ENCODE results near the gene CTNND2.
"Not testable (repeated sequence)": the region's sequence is repeated elsewhere in the genome, so short reads cannot be mapped to it uniquely, and the experiment has no call there.

The CTNND2 gene

DNA sequence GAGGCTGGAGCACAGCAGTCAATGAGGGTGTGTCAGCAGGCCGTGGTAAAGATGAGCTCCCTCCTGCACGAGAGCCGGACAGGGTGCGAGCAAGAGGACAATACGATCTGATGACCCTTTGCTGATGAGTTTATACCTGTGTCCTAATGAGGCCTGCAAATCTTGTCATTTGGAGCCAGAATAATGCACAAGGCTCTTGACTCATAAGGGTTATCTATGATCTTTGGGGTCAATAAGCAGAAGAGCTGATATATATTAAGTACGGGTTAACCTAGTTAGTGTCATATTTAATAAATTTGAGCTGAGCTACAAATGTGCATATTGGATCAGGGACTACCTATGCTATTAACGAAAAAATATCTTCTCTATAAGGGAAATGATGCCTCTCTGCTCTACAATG is 46.9 kb downstream of the CTNND2 start:
- DNase-seq (ENCODE audit: low spot score), result no peak

GRCh38 chr5:11854936-11855335 is 49.3 kb downstream of the CTNND2 start:
- DNase-seq (ENCODE audit: low spot score), result no peak

DNA sequence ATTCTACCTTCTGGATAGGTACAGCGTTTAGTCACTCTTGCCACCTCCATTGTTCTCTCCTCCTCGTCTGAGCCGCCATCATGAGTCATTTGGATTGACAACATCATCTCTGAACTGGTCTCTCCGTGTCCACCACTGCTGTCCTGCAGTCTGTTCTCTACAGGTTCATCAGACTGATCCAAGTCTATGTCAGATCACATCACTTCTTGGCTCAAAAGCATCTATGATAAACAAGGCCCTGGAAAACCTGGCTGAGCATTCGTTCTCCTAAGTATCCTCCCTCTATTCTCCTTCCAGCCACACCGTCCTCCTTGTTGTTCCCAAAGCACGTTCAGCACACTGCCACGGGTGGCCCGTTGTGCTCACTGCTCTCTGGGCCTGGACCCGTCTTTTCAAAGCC is 50.5 kb downstream of the CTNND2 start:
- no peak for DNase-seq (ENCODE audit: low spot score)

DNA sequence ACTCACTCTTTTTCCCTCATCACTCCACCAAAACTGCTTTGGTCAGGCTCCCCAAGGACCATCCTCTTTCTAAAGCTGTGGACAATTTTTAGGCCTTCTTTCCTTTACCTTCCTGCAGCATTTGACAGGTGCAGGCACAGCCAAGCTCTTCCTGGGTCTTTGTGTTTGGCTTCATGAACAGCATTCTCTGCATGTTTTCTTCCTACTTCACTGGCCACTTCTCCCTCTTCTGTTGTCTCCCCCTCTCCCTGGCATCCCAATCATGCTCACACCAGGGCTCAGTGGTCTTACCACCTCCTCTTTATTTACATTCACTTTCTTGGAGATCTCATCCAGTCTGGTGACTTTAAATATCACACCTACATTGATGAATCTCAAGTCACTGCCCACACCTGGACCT is 51.1 kb downstream of the CTNND2 start:
- no peak for DNase-seq (ENCODE audit: low spot score)

DNA sequence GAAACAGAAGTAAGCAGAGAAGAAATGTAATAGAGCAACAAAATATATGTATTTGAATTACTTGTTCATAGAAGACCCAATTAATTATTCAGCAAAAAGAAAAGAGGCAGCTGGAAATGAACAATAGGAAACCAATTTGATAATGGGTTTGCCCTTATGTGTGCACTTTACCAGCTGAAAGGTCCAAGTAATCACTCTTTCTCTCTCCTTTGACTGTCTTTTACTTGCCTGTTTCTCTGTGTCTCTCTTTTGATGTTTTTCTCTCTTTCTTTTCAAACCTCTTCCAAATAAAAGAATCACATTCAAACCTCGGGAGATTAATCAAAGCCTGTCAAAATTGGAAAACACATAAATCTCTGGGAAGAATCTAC is 51.5 kb downstream of the CTNND2 start:
- no peak for DNase-seq (ENCODE audit: low spot score)

DNA sequence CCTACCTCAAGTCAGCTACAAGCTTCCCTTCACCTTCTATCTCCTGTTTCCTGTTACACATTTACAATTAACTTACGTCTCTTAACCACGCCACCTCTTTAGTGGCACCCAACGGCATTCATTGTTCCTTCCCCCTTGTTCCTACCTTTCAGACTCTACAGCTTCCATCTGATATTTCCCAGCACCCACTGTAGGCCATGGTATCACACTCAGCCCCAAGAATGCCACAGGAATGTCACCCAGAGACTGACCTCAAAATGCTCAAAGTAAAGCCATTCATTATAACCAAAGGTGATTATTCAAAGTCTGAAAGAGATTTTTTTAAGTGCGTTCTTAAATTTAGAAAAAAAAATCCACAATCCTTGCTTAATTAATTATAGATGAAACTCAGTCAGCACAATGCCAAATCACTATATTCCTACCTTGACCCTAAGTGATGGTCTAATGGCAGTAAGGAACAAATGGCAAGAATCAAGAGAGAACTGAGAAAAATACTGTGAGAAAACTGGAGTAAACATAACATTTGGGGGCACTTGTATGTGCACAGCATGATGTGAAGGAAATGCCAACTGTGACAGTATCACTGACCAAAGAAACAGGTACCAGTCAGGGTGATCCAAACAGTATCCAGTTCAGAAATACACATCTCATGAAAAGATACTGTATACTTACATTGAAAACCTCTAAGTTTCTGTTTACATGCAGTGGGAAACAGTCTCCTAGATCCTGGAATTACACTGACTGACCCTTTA is 52.1 kb downstream of the CTNND2 start:
- DNase-seq (ENCODE audit: low spot score), result no peak

DNA sequence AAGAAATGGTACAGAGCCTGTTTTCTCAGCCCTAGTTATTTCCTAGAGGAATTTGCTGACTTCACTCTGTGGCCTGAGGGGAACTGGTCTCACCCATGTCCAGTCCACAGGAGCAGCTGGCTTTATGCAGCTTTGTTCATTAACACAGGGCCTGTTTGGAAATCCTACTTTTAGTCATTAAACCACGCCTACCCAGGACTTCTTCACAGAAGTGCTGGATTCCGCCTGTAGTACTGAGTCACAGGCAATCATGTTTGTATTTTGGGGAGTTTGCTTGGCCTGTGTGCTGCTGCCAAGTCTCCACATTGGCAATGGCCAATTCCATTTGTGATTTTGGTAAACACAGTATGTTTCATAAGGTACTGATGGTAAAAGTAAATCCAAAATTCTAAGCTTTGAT is 52.8 kb downstream of the CTNND2 start:
- no peak for DNase-seq (ENCODE audit: low spot score)

GRCh38 chr5:11828566-11828965 is 75.7 kb downstream of the CTNND2 start:
- not testable (repeated sequence) for DNase-seq (ENCODE audit: low spot score)

- DNase-seq (ENCODE audit: low spot score), result peak; percentile 5
Measured at GRCh38 chr5:11822598-11822997, 81.6 kb downstream of the CTNND2 start.

DNA sequence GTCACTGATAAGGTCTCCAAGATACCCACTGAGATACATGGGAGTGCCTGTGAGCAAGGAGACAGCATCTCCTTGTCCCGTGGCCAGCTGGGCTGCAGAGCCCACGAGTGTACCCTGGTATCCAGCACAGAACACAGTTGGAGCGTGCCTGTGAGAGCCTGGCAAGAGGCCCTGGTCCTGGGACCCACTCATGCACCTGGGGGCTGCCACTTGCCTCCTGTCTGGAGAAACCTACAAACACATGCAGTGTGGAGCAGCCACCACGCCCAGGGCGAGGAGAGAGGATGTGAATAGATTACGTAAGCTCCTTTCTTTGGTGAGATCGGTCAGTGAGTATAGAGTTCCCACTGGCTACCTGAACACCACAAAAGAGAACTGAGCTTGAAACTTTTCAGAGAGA is 88.3 kb downstream of the CTNND2 start:
- no peak for DNase-seq (ENCODE audit: low spot score)

GRCh38 chr5:11815481-11815880 is 88.8 kb downstream of the CTNND2 start:
- no peak for DNase-seq (ENCODE audit: low spot score)

DNA sequence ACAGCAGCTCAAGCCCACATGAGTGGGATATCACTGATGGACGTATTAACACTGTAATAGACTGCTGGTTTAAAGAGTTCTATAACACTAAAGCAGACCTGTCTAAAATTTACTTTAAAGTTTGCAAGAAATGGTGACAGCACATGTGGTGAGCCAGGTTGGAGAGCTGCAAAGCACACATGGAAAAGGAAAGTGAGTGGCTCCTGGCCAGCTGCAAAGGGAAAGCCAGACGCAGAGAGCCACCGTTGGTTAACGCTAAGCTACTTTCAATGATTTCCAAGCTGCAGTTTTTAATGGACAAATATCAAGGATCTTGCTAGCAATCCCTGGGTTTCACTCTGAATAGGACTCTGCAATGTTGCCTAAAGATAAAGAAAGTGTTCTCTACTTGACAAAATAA is 89.9 kb downstream of the CTNND2 start:
- no peak for DNase-seq (ENCODE audit: low spot score)

GRCh38 chr5:11809407-11809806 is 94.8 kb downstream of the CTNND2 start:
- no peak for DNase-seq (ENCODE audit: low spot score)

- DNase-seq (ENCODE audit: low spot score), result no peak
Measured at GRCh38 chr5:11803436-11803835, 100.8 kb downstream of the CTNND2 start.

DNA sequence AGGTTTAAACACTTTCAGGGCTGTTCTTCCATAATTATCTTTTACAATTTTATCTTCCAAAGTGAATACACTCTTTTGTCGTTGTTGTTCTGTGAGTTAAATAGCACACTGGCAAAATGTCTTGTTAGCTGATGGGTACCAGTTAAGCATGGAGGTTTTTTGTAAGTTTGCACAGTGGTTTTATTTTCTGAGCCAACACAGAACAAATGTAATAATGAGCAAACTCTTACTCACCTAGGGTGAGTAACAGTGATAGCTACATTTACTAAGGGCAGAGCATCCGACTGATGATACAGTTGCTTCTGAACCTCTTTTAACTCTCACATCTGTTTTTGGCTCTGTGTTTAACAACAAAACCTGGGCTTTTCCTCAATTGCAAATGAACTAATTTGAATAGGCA is 103.2 kb downstream of the CTNND2 start:
- no peak for DNase-seq (ENCODE audit: low spot score)

GRCh38 chr5:11797132-11797531 is 107.1 kb downstream of the CTNND2 start:
- DNase-seq (ENCODE audit: low spot score), result no peak

- DNase-seq (ENCODE audit: low spot score), result no peak
Measured at GRCh38 chr5:11793396-11793795, 110.8 kb downstream of the CTNND2 start.

DNA sequence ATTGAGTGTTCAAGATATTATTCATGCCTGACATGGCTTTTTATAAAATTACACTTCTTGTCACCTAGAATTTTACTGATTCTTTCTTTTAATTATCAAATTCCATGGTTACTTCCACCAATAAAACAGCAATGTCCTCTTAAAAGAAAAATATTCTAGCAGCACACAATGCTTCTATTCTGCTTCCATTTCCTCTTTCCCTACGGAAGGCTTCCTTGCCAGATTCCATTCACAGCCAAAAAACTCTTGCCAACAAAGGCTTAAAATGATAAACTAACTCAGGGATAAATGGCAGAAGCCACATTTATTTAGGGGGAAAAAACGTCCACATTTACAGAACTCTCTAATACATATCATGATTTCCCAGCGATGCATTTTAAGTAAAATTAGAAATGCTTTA is 111.6 kb downstream of the CTNND2 start:
- no peak for DNase-seq (ENCODE audit: low spot score)

GRCh38 chr5:11791792-11792191 is 112.5 kb downstream of the CTNND2 start:
- no peak for DNase-seq (ENCODE audit: low spot score)

- no peak for DNase-seq (ENCODE audit: low spot score)
Measured at GRCh38 chr5:11790201-11790600, 114.0 kb downstream of the CTNND2 start.

DNA sequence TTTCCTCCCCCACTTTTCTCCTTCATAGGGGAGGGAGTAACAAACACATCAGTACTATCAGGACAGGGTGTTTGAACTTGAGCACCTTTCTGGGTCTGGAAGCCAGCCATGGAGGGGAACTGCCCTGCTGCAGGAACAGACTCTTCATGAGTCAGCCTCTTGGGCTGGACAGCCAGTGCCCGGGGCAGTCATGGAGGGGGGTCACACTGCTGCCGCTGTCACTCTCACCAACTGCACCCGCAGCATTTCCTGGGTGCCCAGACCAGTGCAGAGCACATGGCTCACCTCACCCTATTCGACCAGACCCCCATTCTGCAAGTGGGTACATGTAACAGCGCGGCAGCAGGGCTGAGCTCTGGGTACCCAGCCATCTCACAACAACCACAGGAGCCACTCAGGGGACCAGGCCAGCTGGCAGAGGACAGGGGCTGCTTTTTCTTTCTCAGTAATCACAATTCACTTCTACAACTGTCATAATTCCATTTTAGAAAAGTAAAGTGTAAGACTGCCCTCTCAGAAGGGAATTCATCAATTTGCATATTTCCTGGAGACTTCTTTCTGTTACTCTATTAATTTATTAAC is 118.4 kb downstream of the CTNND2 start:
- DNase-seq (ENCODE audit: low spot score), result no peak

GRCh38 chr5:11780641-11781345 is 123.5 kb downstream of the CTNND2 start:
- DNase-seq (ENCODE audit: low spot score), result no peak

DNA sequence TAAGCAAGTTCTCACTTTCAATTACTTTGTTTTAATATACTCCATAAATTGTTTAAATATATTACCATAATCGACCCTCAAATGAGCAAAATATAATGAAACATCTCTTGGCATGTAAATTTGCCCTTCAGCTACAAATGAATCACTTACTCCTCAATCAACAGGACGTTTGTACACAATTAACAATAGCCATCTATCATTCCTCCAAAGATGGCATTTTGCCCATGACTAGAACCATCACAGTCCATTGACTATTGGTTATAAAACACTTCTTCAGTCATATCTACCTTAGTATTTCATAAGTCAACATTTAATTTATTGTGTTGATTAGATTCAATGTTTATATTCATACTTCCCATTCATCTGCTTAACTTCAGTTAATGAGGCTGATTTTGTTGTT is 127.2 kb downstream of the CTNND2 start:
- no peak for DNase-seq (ENCODE audit: low spot score)

GRCh38 chr5:11770310-11770709 is 133.9 kb downstream of the CTNND2 start:
- DNase-seq (ENCODE audit: low spot score), result no peak

Measured in NAMALWA (cell line).